ENCODE results near the gene ASB14. TPM values are rescaled to one million over a fixed set of nuclear protein-coding genes. Genes with fewer than 3 reads are reported as not detected.

Gene ASB14
- polyA plus RNA-seq, 3 donors, result not detected

DNA sequence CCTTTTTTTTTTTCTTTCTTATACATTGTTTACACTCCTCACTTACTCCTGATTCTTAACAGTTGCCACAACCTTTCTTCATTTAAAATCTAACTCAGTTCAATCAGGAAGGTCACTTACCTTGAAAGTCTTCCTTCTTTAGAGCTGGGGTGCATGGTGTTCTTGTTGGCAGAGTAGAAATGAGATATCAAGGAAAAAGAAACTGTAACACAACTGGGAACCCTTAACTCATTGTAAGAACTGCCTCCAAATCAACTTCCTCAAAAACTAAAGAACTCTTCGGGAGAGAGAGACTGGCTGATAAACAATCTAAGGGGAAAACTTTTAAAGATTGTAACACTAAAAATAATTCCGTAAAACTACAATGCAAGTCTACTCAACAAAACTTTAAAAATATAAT, 66.3 kb downstream of the ASB14 start:
- H3K9ac ChIP-seq (ENCODE audit: insufficient read depth, low read length, poor library complexity, severe bottlenecking), result no peak overlapping the region

DNA sequence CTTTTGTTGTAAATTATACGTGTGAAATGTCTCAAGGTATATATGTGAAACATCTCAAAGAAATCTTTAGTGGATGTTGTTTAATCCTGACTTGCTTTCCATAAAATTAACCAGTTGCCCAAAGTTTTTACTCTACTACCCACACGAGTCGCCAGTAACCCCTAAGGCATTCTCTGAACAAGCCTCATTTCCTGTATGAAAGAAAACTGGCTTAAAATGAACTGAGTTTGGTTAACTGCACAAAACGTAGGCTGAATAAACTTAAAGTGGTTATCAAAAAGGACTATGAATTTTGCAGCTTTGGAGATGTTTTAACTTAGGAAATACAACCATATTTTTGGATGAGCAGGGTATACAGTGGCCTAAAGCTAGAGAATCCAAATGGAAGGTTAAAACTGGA, 67.6 kb downstream of the ASB14 start:
- Histone ChIP-seq H3K27ac (ENCODE audit: low read depth in 1 of 2, low read length in 2 of 2) (no peak overlapping the region), H3K4me1 (ENCODE audit: control insufficient read depth in 1 of 2, insufficient read depth in 2 of 2, low read length in 2 of 2) (peaks cover 25 to 33% of the 10 kb centered on the region in 2 donors), H3K9ac (ENCODE audit: insufficient read depth, low read length, poor library complexity, severe bottlenecking) (no peak overlapping the region), H3K9me3 (replicated peaks in 1 of 2; ENCODE audit: control insufficient read depth in 1 of 2, insufficient read depth in 1 of 2, low read length in 2 of 2) (no peaks in the 10 kb centered on the region), H2AFZ (ENCODE audit: insufficient read depth, low read depth, low read length, poor library complexity, severe bottlenecking) (peak overlapping the region; percentile 21), H4K20me1 (ENCODE audit: insufficient read depth, low read length) (peaks cover 6% of the 10 kb centered on the region), H3K4me2 (replicated peaks; ENCODE audit: extremely low read depth, low read length, poor library complexity, severe bottlenecking) (no peak overlapping the region), H3K27me3 (ENCODE audit: control insufficient read depth in 2 of 2, insufficient read depth in 2 of 2, low read length in 2 of 2) (no peaks in the 10 kb centered on the region), H3K4me3 (replicated peaks in 1 of 3; ENCODE audit: low read depth in 2 of 3, low read length in 3 of 3) (no peak overlapping the region), H3K79me2 (ENCODE audit: insufficient read depth, low read length) (peaks cover 23% of the 10 kb centered on the region), H3K36me3 (replicated peaks in 1 of 2; ENCODE audit: control insufficient read depth in 1 of 2, insufficient read depth in 2 of 2, low read length in 2 of 2) (no peaks in the 10 kb centered on the region)
- H3K4me1 Mint-ChIP-seq, result peaks cover 30% of the 10 kb centered on the region
- no peak overlapping the region for H3K4me3 Mint-ChIP-seq
- H3K27ac Mint-ChIP-seq, result no peak overlapping the region
- H3K36me3 Mint-ChIP-seq, result no peaks in the 10 kb centered on the region
- intact Hi-C loops (cut with micrococcal nuclease), result no loop called here
- H3K9me3 Mint-ChIP-seq, result no peaks in the 10 kb centered on the region
- TF ChIP-seq, protein P1, sequence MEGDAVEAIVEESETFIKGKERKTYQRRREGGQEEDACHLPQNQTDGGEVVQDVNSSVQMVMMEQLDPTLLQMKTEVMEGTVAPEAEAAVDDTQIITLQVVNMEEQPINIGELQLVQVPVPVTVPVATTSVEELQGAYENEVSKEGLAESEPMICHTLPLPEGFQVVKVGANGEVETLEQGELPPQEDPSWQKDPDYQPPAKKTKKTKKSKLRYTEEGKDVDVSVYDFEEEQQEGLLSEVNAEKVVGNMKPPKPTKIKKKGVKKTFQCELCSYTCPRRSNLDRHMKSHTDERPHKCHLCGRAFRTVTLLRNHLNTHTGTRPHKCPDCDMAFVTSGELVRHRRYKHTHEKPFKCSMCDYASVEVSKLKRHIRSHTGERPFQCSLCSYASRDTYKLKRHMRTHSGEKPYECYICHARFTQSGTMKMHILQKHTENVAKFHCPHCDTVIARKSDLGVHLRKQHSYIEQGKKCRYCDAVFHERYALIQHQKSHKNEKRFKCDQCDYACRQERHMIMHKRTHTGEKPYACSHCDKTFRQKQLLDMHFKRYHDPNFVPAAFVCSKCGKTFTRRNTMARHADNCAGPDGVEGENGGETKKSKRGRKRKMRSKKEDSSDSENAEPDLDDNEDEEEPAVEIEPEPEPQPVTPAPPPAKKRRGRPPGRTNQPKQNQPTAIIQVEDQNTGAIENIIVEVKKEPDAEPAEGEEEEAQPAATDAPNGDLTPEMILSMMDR (IDR thresholded peaks at IDR 0.05), result no peak
- H3K27me3 Mint-ChIP-seq (ENCODE audit: low read depth in 3 of 3), result no peaks in the 10 kb centered on the region
- no peak for DNase-seq
- WGBS (ENCODE audit: insufficient coverage), result no CpG with 5 or more reads among the region's 4 CpGs

More for the DNA sequence above, 66.3 kb downstream of the ASB14 start:
- H3K4me2 ChIP-seq (replicated peaks; ENCODE audit: extremely low read depth, low read length, poor library complexity, severe bottlenecking), result peak overlapping the region; percentile 92
- no peaks in the 10 kb centered on the region for H3K27me3 ChIP-seq (ENCODE audit: control insufficient read depth in 2 of 2, insufficient read depth in 2 of 2, low read length in 2 of 2)
- DNase-seq, result peak in 2 of 3 donors; percentile 6 to 25
- TF ChIP-seq, protein P1 (IDR thresholded peaks at IDR 0.05), result no peak
- peaks cover 14% of the 10 kb centered on the region for H4K20me1 ChIP-seq (ENCODE audit: insufficient read depth, low read length)
- peak overlapping the region; percentile 21 to 76 for H3K4me3 Mint-ChIP-seq
- H3K4me3 ChIP-seq (replicated peaks in 1 of 3; ENCODE audit: low read depth in 2 of 3, low read length in 3 of 3), result peak overlapping the region in 1 of 3 experiments; percentile 80
- no peaks in the 10 kb centered on the region for H3K9me3 Mint-ChIP-seq
- peaks cover 36% of the 10 kb centered on the region for H3K79me2 ChIP-seq (ENCODE audit: insufficient read depth, low read length)
- peaks cover 35% of the 10 kb centered on the region for H3K4me1 Mint-ChIP-seq
- no peaks in the 10 kb centered on the region for H3K36me3 Mint-ChIP-seq
- peaks cover 27 to 38% of the 10 kb centered on the region in 2 donors for H3K4me1 ChIP-seq (ENCODE audit: control insufficient read depth in 1 of 2, insufficient read depth in 2 of 2, low read length in 2 of 2)
- no peaks in the 10 kb centered on the region for H3K27me3 Mint-ChIP-seq (ENCODE audit: low read depth in 3 of 3)
- H3K27ac Mint-ChIP-seq, result peak overlapping the region in 6 of 7 donors; percentile 31 to 80 (median 62)
- H2AFZ ChIP-seq (ENCODE audit: insufficient read depth, low read depth, low read length, poor library complexity, severe bottlenecking), result peak overlapping the region; percentile 59
- intact Hi-C loops (cut with micrococcal nuclease), result no loop called here
- H3K9me3 ChIP-seq (replicated peaks in 1 of 2; ENCODE audit: control insufficient read depth in 1 of 2, insufficient read depth in 1 of 2, low read length in 2 of 2), result no peaks in the 10 kb centered on the region
- H3K27ac ChIP-seq (ENCODE audit: low read depth in 1 of 2, low read length in 2 of 2), result peak overlapping the region in 1 of 2 donors; percentile 15
- WGBS (ENCODE audit: insufficient coverage), result no CpG with 5 or more reads among the region's 2 CpGs
- no peaks in the 10 kb centered on the region for H3K36me3 ChIP-seq (replicated peaks in 1 of 2; ENCODE audit: control insufficient read depth in 1 of 2, insufficient read depth in 2 of 2, low read length in 2 of 2)
